Stimulated activated CD8-positive, alpha-beta memory T cell treated with anti-CD3 and anti-CD28 coated beads, Interleukin-2, amount 100 ng/mL, for 48 hours (primary cell): Measurements from ENCODE around the gene PDE4D.

ENCODE experiments used
- DNase-seq, 2 donors: peaks; one replicate each; pipeline ENCODE4 v3.0.0-alpha.2; 2020; ENCODE audit warnings: low read depth in 2 of 2

PDE4D gene

GRCh38 chr5:59143926-59144333 is 749.6 kb downstream of the PDE4D start:
- DNase-seq, result no peak

GRCh38 chr5:59142927-59143326 is 750.6 kb downstream of the PDE4D start:
- DNase-seq, result no peak

GRCh38 chr5:59142138-59142537 is 751.4 kb downstream of the PDE4D start:
- DNase-seq, result no peak

GRCh38 chr5:59140133-59140532 is 753.4 kb downstream of the PDE4D start:
- no peak for DNase-seq

GRCh38 chr5:59139695-59140094 is 753.8 kb downstream of the PDE4D start:
- DNase-seq, result no peak

- DNase-seq, result no peak
Observed at GRCh38 chr5:59138509-59138908, 755.0 kb downstream of the PDE4D start.

GRCh38 chr5:59137846-59138245 is 755.7 kb downstream of the PDE4D start:
- no peak for DNase-seq

GRCh38 chr5:59136549-59136948 is 757.0 kb downstream of the PDE4D start:
- DNase-seq, result no peak

- no peak for DNase-seq
Observed at GRCh38 chr5:59134471-59135163, 758.9 kb downstream of the PDE4D start.

- no peak for DNase-seq
Observed at GRCh38 chr5:59133764-59134261, 759.7 kb downstream of the PDE4D start.

GRCh38 chr5:59132131-59132530 is 761.4 kb downstream of the PDE4D start:
- DNase-seq, result no peak

- no peak for DNase-seq
Observed at GRCh38 chr5:59130431-59130830, 763.1 kb downstream of the PDE4D start.

GRCh38 chr5:59128646-59129290 is 764.8 kb downstream of the PDE4D start:
- DNase-seq, result no peak

GRCh38 chr5:59126708-59127573 is 766.6 kb downstream of the PDE4D start:
- no peak for DNase-seq

GRCh38 chr5:59126016-59126707 is 767.4 kb downstream of the PDE4D start:
- no peak for DNase-seq

- no peak for DNase-seq
Observed at GRCh38 chr5:59125011-59125961, 768.2 kb downstream of the PDE4D start.

- DNase-seq, result no peak
Observed at GRCh38 chr5:59123595-59124561, 769.6 kb downstream of the PDE4D start.

- no peak for DNase-seq
Observed at GRCh38 chr5:59119480-59119879, 774.0 kb downstream of the PDE4D start.

GRCh38 chr5:59117320-59117719 is 776.2 kb downstream of the PDE4D start:
- DNase-seq, result no peak
